SK-N-SH (cell line): Measurements from ENCODE around the gene KRTAP10-1.

ENCODE experiments used
- EP300 ChIP-seq, 2 experiments: IDR thresholded peaks; 2 replicates each; pipeline versions ENCODE4 v1.4.0 to v1.6.1; 2012; ENCODE audit warnings: borderline replicate concordance in 1 of 2, low read depth in 1 of 2, low read length in 1 of 2
- FOXM1 ChIP-seq: IDR thresholded peaks from 2 replicates; pipeline ENCODE4 v1.4.0; 2012; ENCODE audit warnings: low read depth, mild to moderate bottlenecking
- GABPA ChIP-seq: IDR thresholded peaks from 2 replicates; pipeline ENCODE4 v1.4.0; 2012; ENCODE audit warnings: low read depth, mild to moderate bottlenecking
- NFIC ChIP-seq: IDR thresholded peaks from 2 replicates; pipeline ENCODE4 v1.4.0; 2012; ENCODE audit warnings: borderline replicate concordance
- TF ChIP-seq, protein P1 (sequence below): fragments of 200-600 bp; sonication (generic); IDR thresholded peaks from 2 replicates; pipeline ENCODE4 v1.6.1; 2017; ENCODE audit warnings: antibody characterized with exemption, mild to moderate bottlenecking, moderate library complexity

DNA sequence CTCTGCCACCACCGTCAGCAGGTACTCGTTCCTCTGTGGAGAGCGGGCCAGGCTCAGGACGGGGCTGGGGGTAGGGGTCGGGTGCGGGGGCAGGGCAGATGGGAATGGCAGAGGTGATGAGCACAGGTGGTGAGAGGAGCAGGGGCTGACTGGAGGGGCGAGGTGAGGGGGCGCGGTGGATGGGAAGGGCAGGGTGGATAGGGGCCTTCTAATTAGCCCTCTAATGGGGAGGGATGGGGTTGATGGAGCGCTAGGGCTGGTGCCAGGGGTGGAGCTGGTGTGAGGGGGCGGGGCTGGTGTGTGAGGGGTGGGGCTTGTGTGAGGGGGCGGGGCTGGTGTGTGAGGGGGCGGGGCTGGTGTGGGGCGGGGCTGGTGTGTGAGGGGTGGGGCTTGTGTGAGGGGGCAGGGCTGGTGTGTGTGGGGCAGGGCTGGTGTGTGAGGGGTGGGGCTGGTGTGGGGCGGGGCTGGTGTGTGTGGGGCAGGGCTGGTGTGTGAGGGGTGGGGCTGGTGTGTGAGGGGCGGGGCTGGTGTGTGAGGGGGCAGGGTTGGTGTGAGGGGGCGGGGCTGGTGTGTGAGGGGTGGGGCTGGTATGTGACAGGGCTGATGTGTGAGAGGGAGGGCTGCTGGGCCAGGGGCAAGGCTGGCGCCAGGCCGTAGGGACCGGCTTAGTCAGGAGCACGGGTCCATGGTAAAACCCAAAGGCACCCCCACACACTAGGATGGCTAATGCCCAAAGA lies 5.9 kb downstream of the KRTAP10-1 start:
- TF ChIP-seq EP300 (IDR thresholded peaks at IDR 0.05; ENCODE audit: borderline replicate concordance in 1 of 2, low read depth in 1 of 2, low read length in 1 of 2) (no peak), GABPA (no peak), FOXM1 (no peak), NFIC (no peak)
- TF ChIP-seq, protein P1, sequence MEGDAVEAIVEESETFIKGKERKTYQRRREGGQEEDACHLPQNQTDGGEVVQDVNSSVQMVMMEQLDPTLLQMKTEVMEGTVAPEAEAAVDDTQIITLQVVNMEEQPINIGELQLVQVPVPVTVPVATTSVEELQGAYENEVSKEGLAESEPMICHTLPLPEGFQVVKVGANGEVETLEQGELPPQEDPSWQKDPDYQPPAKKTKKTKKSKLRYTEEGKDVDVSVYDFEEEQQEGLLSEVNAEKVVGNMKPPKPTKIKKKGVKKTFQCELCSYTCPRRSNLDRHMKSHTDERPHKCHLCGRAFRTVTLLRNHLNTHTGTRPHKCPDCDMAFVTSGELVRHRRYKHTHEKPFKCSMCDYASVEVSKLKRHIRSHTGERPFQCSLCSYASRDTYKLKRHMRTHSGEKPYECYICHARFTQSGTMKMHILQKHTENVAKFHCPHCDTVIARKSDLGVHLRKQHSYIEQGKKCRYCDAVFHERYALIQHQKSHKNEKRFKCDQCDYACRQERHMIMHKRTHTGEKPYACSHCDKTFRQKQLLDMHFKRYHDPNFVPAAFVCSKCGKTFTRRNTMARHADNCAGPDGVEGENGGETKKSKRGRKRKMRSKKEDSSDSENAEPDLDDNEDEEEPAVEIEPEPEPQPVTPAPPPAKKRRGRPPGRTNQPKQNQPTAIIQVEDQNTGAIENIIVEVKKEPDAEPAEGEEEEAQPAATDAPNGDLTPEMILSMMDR = no peak
